Activated CD8-positive, alpha-beta memory T cell treated with anti-CD3 and anti-CD28 coated beads for 48 hours (primary cell): ENCODE results near the gene PANX1.
"Not testable (repeated sequence)": the region's sequence is repeated elsewhere in the genome, so short reads cannot be mapped to it uniquely, and the experiment has no call there.

Experiments
- DNase-seq, 3 experiments: peaks; one replicate each; pipeline ENCODE4 v3.0.0-alpha.2; 2020; ENCODE audit warnings: low read depth in 2 of 3, low spot score in 2 of 3

Gene PANX1

GRCh38 chr11:94149431-94150017 is 20.9 kb downstream of the PANX1 start:
- DNase-seq: no peak

- DNase-seq: no peak
Observed at GRCh38 chr11:94150056-94150455, 21.4 kb downstream of the PANX1 start.

GRCh38 chr11:94150704-94151685 is 22.4 kb downstream of the PANX1 start:
- DNase-seq: no peak

- no peak for DNase-seq
Observed at GRCh38 chr11:94151903-94152677, 23.4 kb downstream of the PANX1 start.

- no peak for DNase-seq
Observed at GRCh38 chr11:94152678-94153065, 24.0 kb downstream of the PANX1 start.

- DNase-seq: no peak
Observed at GRCh38 chr11:94153320-94153719, 24.7 kb downstream of the PANX1 start.

- no peak for DNase-seq
Observed at GRCh38 chr11:94154095-94154856, 25.6 kb downstream of the PANX1 start.

GRCh38 chr11:94157339-94157738 is 28.7 kb downstream of the PANX1 start:
- not testable (repeated sequence) for DNase-seq

- no peak for DNase-seq
Observed at GRCh38 chr11:94168882-94169281, 40.2 kb downstream of the PANX1 start.

- no peak for DNase-seq
Observed at GRCh38 chr11:94169516-94169915, 40.9 kb downstream of the PANX1 start.

GRCh38 chr11:94169930-94170545 is 41.4 kb downstream of the PANX1 start:
- DNase-seq: no peak

GRCh38 chr11:94170953-94171352 is 42.3 kb downstream of the PANX1 start:
- DNase-seq: no peak

GRCh38 chr11:94171693-94172440 is 43.2 kb downstream of the PANX1 start:
- peak in 1 of 3 experiments; percentile 23 for DNase-seq

- DNase-seq: no peak
Observed at GRCh38 chr11:94175535-94175934, 46.9 kb downstream of the PANX1 start.

- DNase-seq: no peak
Observed at GRCh38 chr11:94178331-94178730, 49.7 kb downstream of the PANX1 start.

- no peak for DNase-seq
Observed at GRCh38 chr11:94179696-94180095, 51.1 kb downstream of the PANX1 start.

GRCh38 chr11:94181526-94181925 is 52.9 kb downstream of the PANX1 start:
- no peak for DNase-seq

GRCh38 chr11:94181943-94182342 is 53.3 kb downstream of the PANX1 start:
- no peak for DNase-seq

- no peak for DNase-seq
Observed at GRCh38 chr11:94183251-94183885, 54.7 kb downstream of the PANX1 start.
